ENCODE data around the gene RNF31. TPM values are rescaled to one million over a fixed set of nuclear protein-coding genes. Genes with fewer than 3 reads are reported as not detected.

Gene RNF31
- total RNA-seq, 1 donor from 2014 or later: 59.0 TPM

GRCh38 chr14:24179294-24179960 is 32.1 kb downstream of the RNF31 start:
- H3K36me3 Mint-ChIP-seq (ENCODE audit: low read depth, unreplicated experiment): peaks cover 20% of the 10 kb centered on the region

GRCh38 chr14:24179961-24180796 is 32.9 kb downstream of the RNF31 start:
- DNase-seq (ENCODE audit: low read depth) (peak; percentile 88), FAIRE-seq (no peak)
- H3K36me3 Mint-ChIP-seq (ENCODE audit: low read depth, unreplicated experiment): peaks cover 15% of the 10 kb centered on the region
- Histone ChIP-seq H3K27me3 (ENCODE audit: insufficient read depth, low read length) (no peaks in the 10 kb centered on the region), H3K79me2 (ENCODE audit: insufficient read depth, low read length) (no peaks in the 10 kb centered on the region), H3K9ac (ENCODE audit: low read length) (peak overlapping the region; percentile 8), H3K4me2 (ENCODE audit: low read length) (no peak overlapping the region), H3K36me3 (ENCODE audit: insufficient read depth, low read length) (peaks cover 24% of the 10 kb centered on the region), H3K9me3 (ENCODE audit: insufficient read depth, low read depth, low read length) (no peaks in the 10 kb centered on the region), H3K27ac (ENCODE audit: low read depth, low read length) (peak overlapping the region; percentile 18), H2AFZ (ENCODE audit: low read depth, low read length) (no peak overlapping the region), H4K20me1 (ENCODE audit: insufficient read depth, low read length) (peaks cover 37% of the 10 kb centered on the region), H3K4me1 (ENCODE audit: insufficient read depth, low read length) (peaks cover 5% of the 10 kb centered on the region), H3K4me3 (ENCODE audit: insufficient read depth, low read depth, low read length) (no peak overlapping the region)
- no peak overlapping the region for H3K4me3 Mint-ChIP-seq (ENCODE audit: unreplicated experiment)
- H3K27ac Mint-ChIP-seq (ENCODE audit: unreplicated experiment): peak overlapping the region; percentile 75
- peaks cover 7% of the 10 kb centered on the region for H3K4me1 Mint-ChIP-seq (ENCODE audit: low read depth, unreplicated experiment)
- no peaks in the 10 kb centered on the region for H3K27me3 Mint-ChIP-seq (ENCODE audit: low read depth, unreplicated experiment)
- no peaks in the 10 kb centered on the region for H3K9me3 Mint-ChIP-seq (ENCODE audit: unreplicated experiment)
- TF ChIP-seq CTCF (IDR thresholded peaks at IDR 0.05; ENCODE audit: insufficient read depth, low read depth, low read length) (no peak), EZH2 (IDR thresholded peaks at IDR 0.05; ENCODE audit: insufficient read depth, low read length) (no peak)

More at GRCh38 chr14:24179294-24179960, 32.1 kb downstream of the RNF31 start:
- Histone ChIP-seq H4K20me1 (ENCODE audit: insufficient read depth, low read length) (peaks cover 35% of the 10 kb centered on the region), H3K9me3 (ENCODE audit: insufficient read depth, low read depth, low read length) (no peaks in the 10 kb centered on the region), H3K4me3 (ENCODE audit: insufficient read depth, low read depth, low read length) (no peak overlapping the region), H2AFZ (ENCODE audit: low read depth, low read length) (no peak overlapping the region), H3K79me2 (ENCODE audit: insufficient read depth, low read length) (no peaks in the 10 kb centered on the region), H3K4me2 (ENCODE audit: low read length) (no peak overlapping the region), H3K27me3 (ENCODE audit: insufficient read depth, low read length) (no peaks in the 10 kb centered on the region), H3K27ac (ENCODE audit: low read depth, low read length) (peak overlapping the region; percentile 18), H3K9ac (ENCODE audit: low read length) (peak overlapping the region; percentile 8), H3K36me3 (ENCODE audit: insufficient read depth, low read length) (peaks cover 22% of the 10 kb centered on the region), H3K4me1 (ENCODE audit: insufficient read depth, low read length) (peaks cover 5% of the 10 kb centered on the region)
- Mint-ChIP-seq H3K4me3 (ENCODE audit: unreplicated experiment) (no peak overlapping the region), H3K4me1 (ENCODE audit: low read depth, unreplicated experiment) (peaks cover 7% of the 10 kb centered on the region), H3K27ac (ENCODE audit: unreplicated experiment) (peak overlapping the region; percentile 75), H3K27me3 (ENCODE audit: low read depth, unreplicated experiment) (no peaks in the 10 kb centered on the region), H3K9me3 (ENCODE audit: unreplicated experiment) (no peaks in the 10 kb centered on the region)
- DNase-seq (ENCODE audit: low read depth): no peak
- TF ChIP-seq EZH2 (IDR thresholded peaks at IDR 0.05; ENCODE audit: insufficient read depth, low read length): no peak
- no peak for TF ChIP-seq CTCF (IDR thresholded peaks at IDR 0.05; ENCODE audit: insufficient read depth, low read depth, low read length)
- FAIRE-seq: no peak
